HG03439 (cell line): ENCODE data around the gene DLG1.

ENCODE experiments used
- ATAC-seq: cut with Tn5 transposase; IDR thresholded peaks from one replicate; pipeline ENCODE4 v1.9.1; 2021; ENCODE audit warnings: mild to moderate bottlenecking, moderate library complexity; ENCODE audit not compliant: unreplicated experiment

The DLG1 gene

GRCh38 chr3:197320582-197320981, 22.2 kb upstream of the DLG1 start:
- no peak for ATAC-seq

- no peak for ATAC-seq
Measured at GRCh38 chr3:197317250-197317963, 19.0 kb upstream of the DLG1 start.

GRCh38 chr3:197312431-197312830, 14.0 kb upstream of the DLG1 start:
- no peak for ATAC-seq

- no peak for ATAC-seq
Measured at GRCh38 chr3:197311591-197311990, 13.2 kb upstream of the DLG1 start.

DNA sequence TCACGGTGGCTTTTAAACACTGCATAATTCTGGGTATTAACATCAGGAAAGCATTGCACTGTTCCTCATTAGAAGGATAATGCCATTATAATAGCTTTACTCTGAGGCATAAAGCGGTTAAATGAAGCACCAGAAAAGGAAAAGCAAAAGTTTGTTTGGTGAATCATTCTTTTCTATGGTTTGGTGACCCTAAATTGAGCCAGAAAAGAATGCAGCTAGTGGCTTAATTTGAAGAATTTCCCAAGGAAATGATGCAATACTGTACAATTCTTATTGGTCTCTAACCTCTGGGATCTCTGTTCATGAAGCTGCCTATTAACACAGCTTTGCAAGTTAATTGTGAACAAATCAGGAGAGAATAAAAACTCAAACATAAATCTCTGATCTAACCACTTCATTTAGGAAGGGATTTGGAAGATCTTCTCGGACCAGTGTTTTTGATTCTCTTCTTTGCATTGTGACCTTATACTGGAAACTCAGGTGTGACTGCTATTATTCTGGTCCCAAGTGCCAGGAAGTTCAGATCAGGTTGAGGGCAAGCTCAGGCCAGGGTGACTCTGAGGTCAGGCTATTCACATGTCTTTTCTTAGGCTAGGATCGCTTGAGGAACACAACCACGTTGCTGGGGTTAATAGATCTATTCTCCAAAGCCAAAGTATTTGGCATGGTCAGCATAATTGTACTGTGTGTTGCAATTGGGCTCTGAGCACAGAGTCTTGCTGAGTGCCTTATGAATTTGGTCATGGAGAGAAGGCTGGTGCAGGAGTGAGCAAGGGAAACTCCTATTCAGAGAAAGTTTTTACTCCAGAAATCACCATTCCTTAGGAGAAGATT, 11.3 kb upstream of the DLG1 start:
- ATAC-seq: no peak

- no peak for ATAC-seq
Measured at GRCh38 chr3:197308591-197308990, 10.2 kb upstream of the DLG1 start.

- ATAC-seq: no peak
Measured at GRCh38 chr3:197306374-197307086, 8.1 kb upstream of the DLG1 start.

- ATAC-seq: peak; percentile 88
Measured at GRCh38 chr3:197305854-197306253, 7.4 kb upstream of the DLG1 start.

DNA sequence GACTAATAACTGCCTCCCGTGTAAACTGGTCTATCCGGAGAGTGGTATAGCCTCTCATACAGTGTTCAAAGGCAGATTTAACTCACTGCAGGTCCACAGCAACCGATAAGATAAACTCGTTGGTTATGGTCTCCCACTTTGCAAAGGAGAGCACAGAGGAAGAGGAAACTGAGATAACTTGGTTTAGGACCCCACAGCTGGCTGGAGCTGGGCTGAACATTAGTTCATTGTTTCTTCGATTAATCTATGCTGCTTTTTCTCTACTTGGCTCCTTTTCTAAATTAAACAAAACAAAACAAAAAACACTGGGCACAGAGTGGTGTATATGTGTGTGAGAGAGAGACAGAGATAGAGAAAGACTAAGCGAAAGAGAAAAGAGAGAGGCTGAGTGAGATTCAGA, 5.0 kb upstream of the DLG1 start:
- ATAC-seq: no peak

GRCh38 chr3:197302696-197303341, 4.4 kb upstream of the DLG1 start:
- ATAC-seq: no peak

- no peak for ATAC-seq
Measured at GRCh38 chr3:197302033-197302432, 3.6 kb upstream of the DLG1 start.

- no peak for ATAC-seq
Measured at GRCh38 chr3:197300361-197300760, 1.9 kb upstream of the DLG1 start.

DNA sequence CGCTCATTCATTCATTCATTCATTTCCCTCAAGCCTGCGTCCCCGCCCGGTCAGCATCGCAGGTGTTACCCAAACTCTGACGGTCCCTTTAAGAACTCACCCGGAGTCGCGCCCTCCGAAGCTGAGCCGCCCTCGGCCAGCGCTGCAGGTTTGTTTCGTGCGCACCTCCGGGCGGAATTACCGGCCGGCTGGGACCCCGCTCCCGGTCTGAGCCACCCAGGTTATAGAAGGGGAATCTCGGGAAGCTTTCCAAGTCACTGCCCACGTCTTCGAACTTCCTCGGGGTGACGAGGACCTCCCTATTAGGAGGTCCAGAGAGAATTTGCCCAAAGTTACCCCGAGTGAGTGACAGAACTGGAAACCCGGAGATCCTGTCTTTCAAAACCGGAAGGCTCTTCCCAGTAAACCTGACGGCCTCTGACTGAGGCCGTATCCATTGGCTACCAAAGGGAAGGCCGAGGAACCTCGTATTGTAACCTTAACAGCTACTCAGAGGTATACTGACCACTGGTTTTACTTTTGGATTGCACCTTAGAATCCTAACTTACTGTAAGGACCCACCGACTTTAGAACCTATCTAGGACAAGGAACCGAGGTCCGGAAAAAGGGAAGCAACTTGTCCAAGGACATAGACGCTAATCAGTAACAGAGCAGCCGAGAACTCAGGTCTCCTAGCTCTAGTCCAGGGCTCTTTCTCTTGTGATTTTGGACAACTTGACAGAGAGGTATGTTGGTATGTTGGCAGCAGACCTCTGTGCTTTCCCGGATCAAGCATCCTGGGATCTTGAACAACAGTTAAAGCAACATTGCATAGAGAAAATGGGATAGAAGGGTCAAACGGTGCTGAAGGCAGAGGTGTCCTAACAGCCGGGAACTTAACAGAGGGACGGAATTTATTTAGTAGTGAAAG, 788 bp upstream of the DLG1 start:
- no peak for ATAC-seq

DNA sequence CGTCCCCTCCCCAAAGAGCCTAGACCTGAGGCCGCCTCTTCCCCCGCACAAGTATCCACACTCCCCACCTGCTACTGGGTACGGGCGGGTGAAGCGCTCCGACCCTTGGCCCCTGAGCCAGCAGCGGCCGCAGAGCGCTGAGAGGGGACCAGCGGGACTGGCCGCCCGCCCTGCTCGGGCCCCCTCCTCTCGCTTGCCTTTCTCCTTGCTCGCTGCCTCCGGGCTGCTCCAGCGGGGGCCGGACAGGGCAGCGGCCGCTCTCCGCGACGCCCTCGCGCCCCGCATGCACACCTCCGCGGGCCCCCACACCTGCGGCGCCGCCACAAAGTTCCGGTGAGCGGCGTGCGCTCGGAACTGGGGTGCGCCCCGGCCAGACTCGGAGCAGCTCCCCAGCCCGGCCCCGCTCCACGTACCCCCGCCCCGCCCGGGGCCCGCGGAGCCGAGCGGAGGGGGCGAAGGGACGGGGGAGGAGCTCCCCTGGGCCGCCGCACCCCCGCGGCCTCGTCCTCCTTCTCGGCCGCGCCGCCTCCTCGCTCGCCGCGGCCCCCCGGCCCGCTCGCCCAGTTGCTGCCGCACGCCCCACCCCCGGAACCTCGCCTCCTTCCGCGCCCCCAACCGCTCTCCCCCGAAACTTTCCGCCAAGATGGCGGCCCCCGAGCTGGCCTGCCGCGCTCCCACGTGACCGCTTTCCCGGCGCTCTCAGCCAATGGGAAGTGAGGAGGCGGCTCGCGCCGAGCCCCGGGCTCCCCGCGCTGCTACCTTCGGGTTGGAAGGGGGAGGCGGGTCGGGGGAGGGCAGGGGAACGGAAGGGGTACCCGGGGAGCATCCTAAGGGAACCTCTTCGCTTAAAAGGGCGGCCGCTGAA, 704 bp downstream of the DLG1 start:
- ATAC-seq: peak; percentile 72

GRCh38 chr3:197297002-197297401, 1.4 kb downstream of the DLG1 start:
- no peak for ATAC-seq

- no peak for ATAC-seq
Measured at GRCh38 chr3:197296545-197296944, 1.9 kb downstream of the DLG1 start.

DNA sequence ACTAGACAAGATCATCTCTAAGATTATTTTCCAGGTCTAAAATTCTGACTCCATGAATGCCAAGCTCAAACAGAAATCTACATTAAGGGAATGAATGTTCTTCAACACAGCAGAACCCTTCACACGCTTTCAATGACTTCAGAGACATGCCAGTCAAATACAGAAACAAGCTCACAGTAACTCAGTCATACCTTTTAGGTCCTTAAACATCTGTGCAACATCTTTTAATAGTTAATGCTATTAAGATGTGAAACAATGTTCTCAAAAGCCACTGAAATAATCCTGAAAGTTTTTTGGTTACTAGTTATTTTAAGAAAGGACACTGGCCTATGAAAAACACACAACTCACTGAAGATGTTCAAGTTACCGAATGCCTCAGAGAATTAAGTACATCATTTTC, 2.5 kb downstream of the DLG1 start:
- no peak for ATAC-seq

- ATAC-seq: no peak
Measured at GRCh38 chr3:197293605-197294237, 4.7 kb downstream of the DLG1 start.

DNA sequence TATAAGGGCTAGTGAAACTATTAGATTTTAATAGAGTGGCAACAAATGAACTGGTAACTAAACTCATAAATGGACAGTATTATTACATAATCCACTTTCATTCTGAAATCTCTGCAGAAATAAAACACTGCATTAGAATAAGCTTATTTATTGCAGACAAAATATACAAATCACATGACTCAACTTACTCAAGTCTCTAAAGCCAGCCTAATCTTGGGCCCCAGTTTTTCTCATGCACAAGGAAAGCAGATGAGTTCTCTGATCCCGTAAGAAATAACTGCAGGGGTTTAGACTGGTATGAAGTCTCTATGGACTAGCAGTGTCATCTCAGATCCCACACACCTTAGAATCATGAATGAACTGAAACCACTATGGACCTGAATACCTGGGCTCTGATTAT, 5.8 kb downstream of the DLG1 start:
- no peak for ATAC-seq
